GM12878 (cell line): ENCODE measurements around the gene SLC35F6. TPM values are rescaled to one million over a fixed set of nuclear protein-coding genes. Genes with fewer than 3 reads are reported as not detected.

Experiments
- ATAC-seq: fragments of 200-7000 bp; cut with Tn5 transposase; 3 replicates; pipeline ENCODE4 v1.9.1; 2020; ENCODE audit warnings: mild to moderate bottlenecking, moderate library complexity
- BruUV-seq: library from RNA; stranded (reverse); fragments of 400-500 nt; replicated peaks from 2 replicates; lab custom pipeline; 2021; lab: Mats Ljungman, UMichigan
- CTCF ChIA-PET: fragments of 300-600 bp; sonication (Branson Sonifier 250); formaldehyde crosslinking; extraction: SDS; loops from one replicate; lab custom pipeline; 2021; ENCODE audit warnings: inconsistent platforms; lab: Yijun Ruan, JAX
- POLR2A ChIA-PET: fragments of 350-600 bp; formaldehyde crosslinking; extraction: SDS; loops from one replicate; lab custom pipeline; 2021; ENCODE audit warnings: inconsistent platforms; lab: Charles Lee
- RAD21 ChIA-PET: fragments of 300-600 bp; sonication (Branson Sonifier 250); formaldehyde crosslinking; loops from one replicate; lab custom pipeline; 2023; ENCODE audit warnings: antibody characterized with exemption; ENCODE audit not compliant: unreplicated experiment; lab: Charles Lee
- SMC1A ChIA-PET: fragments of 300-600 bp; sonication (Branson Sonifier 250); formaldehyde crosslinking; loops from one replicate; lab custom pipeline; 2023; ENCODE audit not compliant: unreplicated experiment, uncharacterized antibody; lab: Charles Lee
- DNase-seq: peaks from one replicate; pipeline ENCODE4 v3.0.0-alpha.2; 2011; ENCODE audit warnings: low read depth, low spot score
- FAIRE-seq: peaks from 3 replicates; lab custom pipeline; 2011; peaks lifted over from hg19 to GRCh38; lab: Jason Lieb, UNC
- H2AFZ ChIP-seq: 2 replicates; pipeline ENCODE4 v1.6.0; 2011; ENCODE audit warnings: low read depth, low read length, control low read depth; ENCODE audit not compliant: control insufficient read depth
- H3K27ac ChIP-seq: 2 replicates; pipeline ENCODE4 v1.5.1; 2011; ENCODE audit warnings: control low read depth; ENCODE audit not compliant: control insufficient read depth, insufficient read depth
- H3K27me3 ChIP-seq, 2 experiments: replicated peaks in 1 of 2; 2 replicates each; pipeline versions ENCODE4 v1.6.0 to v1.6.1; 2011; ENCODE audit warnings: low read length in 1 of 2; ENCODE audit not compliant: control insufficient read depth in 2 of 2, insufficient read depth in 2 of 2
- H3K36me3 ChIP-seq, 2 experiments: 2 replicates each; pipeline ENCODE4 v1.5.1; 2011; ENCODE audit warnings: low read length in 1 of 2; ENCODE audit not compliant: control insufficient read depth in 2 of 2, insufficient read depth in 2 of 2
- H3K4me1 ChIP-seq: 2 replicates; pipeline ENCODE4 v1.6.1; 2011; ENCODE audit warnings: mild to moderate bottlenecking, low read length, moderate library complexity, mixed read lengths; ENCODE audit not compliant: control insufficient read depth, insufficient read depth
- H3K4me2 ChIP-seq: 2 replicates; pipeline ENCODE4 v1.6.0; 2011; ENCODE audit warnings: control low read depth; ENCODE audit not compliant: control insufficient read depth, insufficient read depth
- H3K4me3 ChIP-seq: fragments of 200-600 bp; sonication (generic); 2 replicates; pipeline ENCODE4 v1.5.1; 2016
- H3K79me2 ChIP-seq: 2 replicates; pipeline ENCODE4 v1.6.0; 2011; ENCODE audit warnings: low read length; ENCODE audit not compliant: control insufficient read depth, insufficient read depth
- H3K9ac ChIP-seq: 2 replicates; pipeline ENCODE4 v1.8.0; 2011; ENCODE audit warnings: low read length, control low read depth, mixed read lengths; ENCODE audit not compliant: control insufficient read depth, insufficient read depth
- H3K9me3 ChIP-seq: replicated peaks from 3 replicates; pipeline ENCODE4 v1.5.1; 2011; ENCODE audit warnings: mild to moderate bottlenecking, low read length; ENCODE audit not compliant: control insufficient read depth, insufficient read depth
- H4K20me1 ChIP-seq: 2 replicates; pipeline ENCODE4 v1.6.0; 2011; ENCODE audit not compliant: control insufficient read depth, insufficient read depth
- RB1 ChIP-seq: fragments of 450-650 bp; formaldehyde crosslinking; IDR thresholded peaks from 2 replicates; pipeline ENCODE4 v1.6.1; 2017; ENCODE audit warnings: mild to moderate bottlenecking, borderline replicate concordance
- SMAD1 ChIP-seq: fragments of 450-650 bp; IDR thresholded peaks from 2 replicates; pipeline ENCODE4 v1.6.1; 2018; ENCODE audit warnings: mild to moderate bottlenecking, low read depth; ENCODE audit not compliant: partially characterized antibody
- TBL1XR1 ChIP-seq: IDR thresholded peaks from 2 replicates; pipeline ENCODE4 v1.6.1; 2012; ENCODE audit warnings: low read depth, low read length, improper control_type of control experiment
- TCF12 ChIP-seq: IDR thresholded peaks from 2 replicates; pipeline ENCODE4 v1.6.1; 2011; ENCODE audit warnings: low read depth, mild to moderate bottlenecking, low read length
- ZNF217 ChIP-seq: fragments of 450-650 bp; IDR thresholded peaks from 2 replicates; pipeline ENCODE4 v1.6.1; 2017; ENCODE audit warnings: antibody characterized with exemption, mild to moderate bottlenecking
- WGBS: methylation state at CpG from one replicate; pipeline ENCODE4 v1.1.6; 2016; ENCODE audit warnings: low lambda C conversion rate; ENCODE audit not compliant: insufficient replicate concordance, insufficient coverage; ENCODE audit errors: missing lambda C conversion rate; 5-methylcytosine and 5-hydroxymethylcytosine counted together
- in situ Hi-C: fragments of 300-500 bp; cut with MboI; formaldehyde crosslinking; loops from 9 replicates; pipeline ENCODE4 v1.14.3; 2018; ENCODE audit warnings: mixed read lengths
- intact Hi-C: fragments of 100-400 bp; cut with micrococcal nuclease; formaldehyde crosslinking; loops from one replicate; pipeline ENCODE4 v1.14.2; 2022; ENCODE audit not compliant: unreplicated experiment
- polyA plus RNA-seq, 11 experiments: library from polyadenylated mRNA; depleted of rRNA in 4 of 11; unstranded in 6 of 11; stranded (reverse) in 5 of 11; fragments of >200 nt; fragmentation: Nextera tagmentation in 4 of 11; fragmentation: Illumina TruSeq in 1 of 11; extraction: Ambion mirVana in 4 of 11; extraction: Trizol in 1 of 11; gene quantifications; 1 replicate in 1 of 11; 2 replicates in 10 of 11; pipeline versions ENCODE4 v1.2.1 to v1.2.3, GENCODE V29; 2011 to 2016; ENCODE audit warnings: inconsistent platforms in 2 of 11, missing spikeins in 2 of 11, low read depth in 1 of 11
- total RNA-seq, 4 experiments: library from RNA; depleted of rRNA in 3 of 4; stranded (reverse); fragments of >200 nt in 3 of 4; fragmentation: Illumina TruSeq in 1 of 4; extraction: Trizol in 1 of 4; gene quantifications; 2 replicates each; pipeline versions ENCODE4 v1.2.1 to v1.2.3, GENCODE V29; 2013 to 2021
- TF ChIP-seq, protein P1 (sequence below): IDR thresholded peaks from 2 replicates; pipeline ENCODE4 v1.6.1; 2011; ENCODE audit warnings: low read depth, low read length, improper control_type of control experiment, borderline replicate concordance

SLC35F6 gene
- total and polyA plus RNA-seq, 10 of the 15 experiments (the other 5 are each of a cell fraction or from before 2014, with no cell fraction given) = 4.0 to 10.5 (median 8.0) TPM

DNA sequence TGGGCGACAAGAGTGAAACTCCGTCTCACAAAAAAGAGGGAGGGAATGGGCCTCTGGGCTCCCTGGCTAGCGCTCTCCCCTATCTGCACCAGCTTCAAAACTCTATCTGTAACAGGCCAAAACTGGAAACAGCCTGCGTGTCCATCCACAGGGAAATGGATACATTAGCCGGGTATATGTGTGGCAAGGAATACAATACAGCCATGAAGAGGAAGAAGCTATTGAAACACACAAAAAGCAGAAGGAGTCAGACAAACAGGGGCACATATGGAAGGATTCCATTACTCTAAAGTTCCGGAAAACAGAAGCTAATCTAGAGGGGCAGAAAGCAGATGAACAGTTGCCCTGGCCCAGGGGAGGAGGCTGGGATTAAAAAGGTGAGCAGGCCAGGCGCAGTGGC lies 24.6 kb upstream of the SLC35F6 start (continued):
- TF ChIP-seq RB1 = no peak

DNA sequence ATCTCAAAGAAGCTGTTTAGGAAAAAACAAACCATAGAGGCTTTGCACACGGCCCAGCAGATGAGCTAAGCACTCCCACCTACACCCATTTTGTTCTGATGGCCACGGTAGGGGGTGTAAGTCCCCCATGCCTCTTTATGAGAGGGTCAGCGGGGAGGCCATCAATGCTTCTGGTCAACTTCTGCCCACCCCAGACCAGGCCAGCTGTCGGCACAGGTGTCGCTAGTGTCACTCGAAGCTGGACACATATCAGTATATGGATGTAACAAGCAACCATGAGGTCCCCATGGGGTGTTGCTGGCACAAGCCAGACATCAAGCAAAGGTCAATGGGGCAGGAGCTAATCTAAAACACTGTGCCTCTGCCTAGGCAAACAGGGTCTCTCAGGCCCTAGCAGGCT lies 23.7 kb upstream of the SLC35F6 start:
- WGBS = 48% methylated on average over 6 of the region's 6 CpGs
- intact Hi-C loops = loop anchor here (10.0 kb wide), 1 partner anchor 236 kb away; no protein-coding TSS in a partner anchor
- POLR2A ChIA-PET = no interaction called here

More for the DNA sequence above, 23.7 kb upstream of the SLC35F6 start:
- H3K4me1 ChIP-seq = no peaks in the 10 kb centered on the region; the same call in 1 of the 2 replicates
- ChIA-PET CTCF (interaction anchor here (1.0 to 1.4 kb wide), 2 partner anchors 135 to 136 kb away, joined by 3 to 6 read pairs; no protein-coding TSS in a partner anchor), SMC1A (interaction anchor here (0.8 kb wide), 1 partner anchor 17 kb away, joined by 3 read pairs; no protein-coding TSS in a partner anchor)
- H2AFZ ChIP-seq = no peak overlapping the region
- in situ Hi-C loops = loop anchor here (5.0 kb wide), 1 partner anchor 138 kb away; no protein-coding TSS in a partner anchor
- ATAC-seq = no peak
- H3K4me2 ChIP-seq = no peak overlapping the region
- no peaks in the 10 kb centered on the region; the same call in 1 of the 2 replicates for H4K20me1 ChIP-seq
- DNase-seq = no peak
- no peaks in the 10 kb centered on the region for H3K79me2 ChIP-seq
- BruUV-seq = no TSS peak
- H3K27me3 ChIP-seq = no peaks in the 10 kb centered on the region
- H3K27ac ChIP-seq = no peak overlapping the region
- TF ChIP-seq SMAD1 (no peak), ZNF217 (no peak), TBL1XR1 (no peak), TCF12 (no peak)
- TF ChIP-seq, protein P1, sequence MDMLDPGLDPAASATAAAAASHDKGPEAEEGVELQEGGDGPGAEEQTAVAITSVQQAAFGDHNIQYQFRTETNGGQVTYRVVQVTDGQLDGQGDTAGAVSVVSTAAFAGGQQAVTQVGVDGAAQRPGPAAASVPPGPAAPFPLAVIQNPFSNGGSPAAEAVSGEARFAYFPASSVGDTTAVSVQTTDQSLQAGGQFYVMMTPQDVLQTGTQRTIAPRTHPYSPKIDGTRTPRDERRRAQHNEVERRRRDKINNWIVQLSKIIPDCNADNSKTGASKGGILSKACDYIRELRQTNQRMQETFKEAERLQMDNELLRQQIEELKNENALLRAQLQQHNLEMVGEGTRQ = no peak
- TF ChIP-seq, all 136 proteins: peak for 0
- Histone ChIP-seq H3K4me3 (no peak overlapping the region), H3K9me3 (no peaks in the 10 kb centered on the region), H3K9ac (no peak overlapping the region), H3K36me3 (no peaks in the 10 kb centered on the region)
- no peak for FAIRE-seq
- RAD21 ChIA-PET = no interaction called here
